Central memory CD8-positive, alpha-beta T cell (primary cell): Measurements from ENCODE around the gene PEG3.

ENCODE experiments used
- ATAC-seq: fragments of 150-1000 bp; cut with Tn5 transposase; replicated peaks from 2 replicates; pipeline ENCODE4 v1.10.0; 2022; ENCODE audit warnings: mild to moderate bottlenecking, moderate FRiP score, moderate number of reproducible peaks; ENCODE audit not compliant: poor library complexity, severe bottlenecking; ENCODE audit errors: extremely low read depth
- DNase-seq, 2 donors: peaks; one replicate each; pipeline ENCODE4 v3.0.0; 2021; ENCODE audit warnings: low spot score in 2 of 2
- H3K27ac Mint-ChIP-seq: one replicate; pipeline ENCODE4 v1.8.0; 2022; ENCODE audit warnings: low read depth, mild to moderate bottlenecking, moderate library complexity, mixed read lengths
- H3K27me3 Mint-ChIP-seq: one replicate; pipeline ENCODE4 v1.8.0; 2022; ENCODE audit warnings: mixed read lengths
- H3K36me3 Mint-ChIP-seq: one replicate; pipeline ENCODE4 v1.8.0; 2022; ENCODE audit warnings: mild to moderate bottlenecking, moderate library complexity, mixed read lengths; ENCODE audit not compliant: insufficient read depth
- H3K4me1 Mint-ChIP-seq: one replicate; pipeline ENCODE4 v1.8.0; 2022; ENCODE audit warnings: mixed read lengths
- H3K4me3 Mint-ChIP-seq: one replicate; pipeline ENCODE4 v1.8.0; 2022; ENCODE audit warnings: mild to moderate bottlenecking, moderate library complexity, mixed read lengths
- H3K9me3 Mint-ChIP-seq: one replicate; pipeline ENCODE4 v1.8.0; 2022; ENCODE audit warnings: mixed read lengths

PEG3 gene

GRCh38 chr19:56819166-56819565 is 21.4 kb downstream of the PEG3 start:
- no peak overlapping the region for H3K4me3 Mint-ChIP-seq
- no peaks in the 10 kb centered on the region for H3K36me3 Mint-ChIP-seq
- no peak overlapping the region for H3K27ac Mint-ChIP-seq
- H3K4me1 Mint-ChIP-seq = no peaks in the 10 kb centered on the region
- ATAC-seq (no peak), DNase-seq (no peak)
- no peaks in the 10 kb centered on the region for H3K27me3 Mint-ChIP-seq
- H3K9me3 Mint-ChIP-seq = peaks cover 27% of the 10 kb centered on the region

DNA sequence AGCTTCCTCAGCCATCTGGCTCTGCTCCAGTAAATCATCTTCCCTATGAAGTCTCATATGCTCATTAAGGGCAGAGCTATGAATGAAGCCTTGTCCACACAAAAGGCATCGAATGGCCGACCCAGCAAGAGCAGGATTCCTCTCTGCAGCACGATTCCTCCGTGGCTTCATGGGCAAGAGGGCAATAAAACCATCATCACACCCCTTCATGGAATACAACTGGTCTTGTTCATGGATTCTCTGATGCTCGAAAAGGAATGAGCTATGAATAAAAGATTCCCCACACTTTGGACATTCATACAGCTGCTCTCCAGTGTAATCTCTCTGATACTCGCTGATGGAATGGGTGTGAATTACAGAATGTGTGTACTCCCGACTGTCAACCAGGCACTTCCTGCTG is 25.9 kb downstream of the PEG3 start:
- H3K36me3 Mint-ChIP-seq = no peaks in the 10 kb centered on the region

GRCh38 chr19:56813531-56813930 is 27.0 kb downstream of the PEG3 start:
- H3K36me3 Mint-ChIP-seq = no peaks in the 10 kb centered on the region
- ATAC-seq = no peak
- no peak overlapping the region for H3K27ac Mint-ChIP-seq
- H3K9me3 Mint-ChIP-seq = peaks cover 18% of the 10 kb centered on the region
- no peak for DNase-seq
- H3K4me3 Mint-ChIP-seq = no peak overlapping the region
- H3K4me1 Mint-ChIP-seq = no peaks in the 10 kb centered on the region
- no peaks in the 10 kb centered on the region for H3K27me3 Mint-ChIP-seq

More for the DNA sequence above, 25.9 kb downstream of the PEG3 start:
- Mint-ChIP-seq H3K27ac (no peak overlapping the region), H3K27me3 (no peaks in the 10 kb centered on the region), H3K4me3 (no peak overlapping the region), H3K4me1 (no peaks in the 10 kb centered on the region), H3K9me3 (peaks cover 26% of the 10 kb centered on the region)
- no peak for ATAC-seq
- no peak for DNase-seq

DNA sequence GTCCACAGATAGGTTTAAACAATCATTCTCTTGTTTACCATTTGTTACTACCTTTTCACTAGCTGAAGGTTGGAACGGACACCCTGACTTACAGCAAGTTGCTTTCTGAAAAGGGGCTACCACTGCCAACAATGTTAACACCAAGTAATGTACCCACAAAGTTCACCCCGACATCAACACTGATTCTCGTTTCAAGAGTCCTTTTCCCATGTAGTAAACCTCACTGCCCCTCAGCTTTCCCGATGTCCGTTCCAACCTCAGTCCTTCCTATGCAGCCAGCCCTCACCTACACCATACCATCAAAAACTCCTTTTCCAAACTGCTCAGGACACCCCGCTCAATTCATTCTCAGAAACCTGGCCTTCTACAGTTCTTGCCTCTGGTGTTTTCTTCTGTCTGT is 29.0 kb downstream of the PEG3 start:
- DNase-seq (no peak), ATAC-seq (no peak)
- no peaks in the 10 kb centered on the region for H3K27me3 Mint-ChIP-seq
- H3K4me3 Mint-ChIP-seq = no peak overlapping the region
- H3K4me1 Mint-ChIP-seq = no peaks in the 10 kb centered on the region
- H3K9me3 Mint-ChIP-seq = peaks cover 7% of the 10 kb centered on the region
- H3K27ac Mint-ChIP-seq = no peak overlapping the region
- H3K36me3 Mint-ChIP-seq = no peaks in the 10 kb centered on the region

- Mint-ChIP-seq H3K9me3 (peaks cover 9% of the 10 kb centered on the region), H3K36me3 (no peaks in the 10 kb centered on the region), H3K4me3 (no peak overlapping the region), H3K4me1 (no peaks in the 10 kb centered on the region), H3K27ac (no peak overlapping the region), H3K27me3 (no peaks in the 10 kb centered on the region)
- no peak for ATAC-seq
- no peak for DNase-seq
Measured at GRCh38 chr19:56810260-56810659, 30.3 kb downstream of the PEG3 start.

- ATAC-seq = no peak
Measured at GRCh38 chr19:56808717-56809392, 31.7 kb downstream of the PEG3 start.

GRCh38 chr19:56806639-56807038 is 33.9 kb downstream of the PEG3 start:
- ATAC-seq (no peak), DNase-seq (no peak)
- no peak overlapping the region for H3K4me3 Mint-ChIP-seq
- peaks cover 9% of the 10 kb centered on the region for H3K9me3 Mint-ChIP-seq
- H3K27ac Mint-ChIP-seq = no peak overlapping the region
- no peaks in the 10 kb centered on the region for H3K27me3 Mint-ChIP-seq
- H3K36me3 Mint-ChIP-seq = no peaks in the 10 kb centered on the region
- no peaks in the 10 kb centered on the region for H3K4me1 Mint-ChIP-seq

More at GRCh38 chr19:56808717-56809392, 31.7 kb downstream of the PEG3 start:
- Mint-ChIP-seq H3K36me3 (no peaks in the 10 kb centered on the region), H3K4me1 (no peaks in the 10 kb centered on the region), H3K4me3 (no peak overlapping the region), H3K27me3 (no peaks in the 10 kb centered on the region), H3K27ac (no peak overlapping the region), H3K9me3 (peaks cover 12% of the 10 kb centered on the region)
- DNase-seq = no peak
